Measurements from ENCODE around the gene GCNT4. TPM values are rescaled to one million over a fixed set of nuclear protein-coding genes. Genes with fewer than 3 reads are reported as not detected.

GCNT4 gene
- total RNA-seq, 1 donor from 2014 or later: 0.37 TPM

GRCh38 chr5:75062925-75063531 lies 10.7 kb upstream of the GCNT4 start:
- Mint-ChIP-seq H3K27me3 (ENCODE audit: low read depth) (no peaks in the 10 kb centered on the region), H3K9me3 (no peaks in the 10 kb centered on the region), H3K4me1 (ENCODE audit: low read depth) (peaks cover 20% of the 10 kb centered on the region), H3K27ac (no peak overlapping the region), H3K36me3 (ENCODE audit: low read depth) (no peaks in the 10 kb centered on the region), H3K4me3 (ENCODE audit: low read depth) (no peak overlapping the region)
- intact Hi-C loops (cut with micrococcal nuclease): no loop called here
- DNase-seq (ENCODE audit: low spot score): no peak

GRCh38 chr5:75059912-75060545 lies 7.7 kb upstream of the GCNT4 start:
- Mint-ChIP-seq H3K4me3 (ENCODE audit: low read depth) (no peak overlapping the region), H3K27me3 (ENCODE audit: low read depth) (peaks cover 13% of the 10 kb centered on the region), H3K27ac (peak overlapping the region; percentile 54), H3K9me3 (no peaks in the 10 kb centered on the region), H3K36me3 (ENCODE audit: low read depth) (no peaks in the 10 kb centered on the region), H3K4me1 (ENCODE audit: low read depth) (peaks cover 32% of the 10 kb centered on the region)
- DNase-seq (ENCODE audit: low spot score): no peak
- intact Hi-C loops (cut with micrococcal nuclease): loop anchor here (5.0 to 10.0 kb wide), 4 partner anchors 113 to 1195 kb away; partner anchors contain the start of gene HEXB

GRCh38 chr5:75058986-75059535 lies 6.7 kb upstream of the GCNT4 start:
- H3K4me3 Mint-ChIP-seq (ENCODE audit: low read depth): no peak overlapping the region
- H3K27ac Mint-ChIP-seq: peak overlapping the region; percentile 61
- peaks cover 32% of the 10 kb centered on the region for H3K4me1 Mint-ChIP-seq (ENCODE audit: low read depth)
- H3K27me3 Mint-ChIP-seq (ENCODE audit: low read depth): peaks cover 22% of the 10 kb centered on the region
- intact Hi-C loops (cut with micrococcal nuclease): loop anchor here (5.0 to 10.0 kb wide), 4 partner anchors 112 to 1196 kb away; partner anchors contain the start of gene HEXB
- no peak for DNase-seq (ENCODE audit: low spot score)
- no peaks in the 10 kb centered on the region for H3K36me3 Mint-ChIP-seq (ENCODE audit: low read depth)
- no peaks in the 10 kb centered on the region for H3K9me3 Mint-ChIP-seq

- Mint-ChIP-seq H3K36me3 (ENCODE audit: low read depth) (no peaks in the 10 kb centered on the region), H3K9me3 (no peaks in the 10 kb centered on the region), H3K27me3 (ENCODE audit: low read depth) (peaks cover 27% of the 10 kb centered on the region), H3K27ac (no peak overlapping the region), H3K4me1 (ENCODE audit: low read depth) (peaks cover 31% of the 10 kb centered on the region), H3K4me3 (ENCODE audit: low read depth) (no peak overlapping the region)
- intact Hi-C loops (cut with micrococcal nuclease): loop anchor here (5.0 to 10.0 kb wide), 4 partner anchors 110 to 1197 kb away; partner anchors contain the start of gene HEXB
- no peak for DNase-seq (ENCODE audit: low spot score)
These were observed 5.2 kb upstream of the GCNT4 start for GRCh38 chr5:75057561-75057960.

- H3K9me3 Mint-ChIP-seq: no peaks in the 10 kb centered on the region
- peaks cover 43% of the 10 kb centered on the region for H3K27me3 Mint-ChIP-seq (ENCODE audit: low read depth)
- peaks cover 46% of the 10 kb centered on the region for H3K4me1 Mint-ChIP-seq (ENCODE audit: low read depth)
These were observed 3.4 kb upstream of the GCNT4 start for GRCh38 chr5:75055727-75056144.

GRCh38 chr5:75054134-75054930 lies 2.0 kb upstream of the GCNT4 start:
- H3K36me3 Mint-ChIP-seq (ENCODE audit: low read depth): no peaks in the 10 kb centered on the region
- intact Hi-C loops (cut with micrococcal nuclease): loop anchor here (5.0 to 10.0 kb wide), 8 partner anchors 117 to 1200 kb away; partner anchors contain the start of genes GFM2, HEXB, NSA2 and POC5
- no peak for DNase-seq (ENCODE audit: low spot score)
- H3K9me3 Mint-ChIP-seq: no peaks in the 10 kb centered on the region
- H3K27ac Mint-ChIP-seq: no peak overlapping the region
- peaks cover 44% of the 10 kb centered on the region for H3K4me1 Mint-ChIP-seq (ENCODE audit: low read depth)
- H3K4me3 Mint-ChIP-seq (ENCODE audit: low read depth): peak overlapping the region; percentile 80
- H3K27me3 Mint-ChIP-seq (ENCODE audit: low read depth): peaks cover 45% of the 10 kb centered on the region

More at GRCh38 chr5:75055727-75056144, 3.4 kb upstream of the GCNT4 start:
- intact Hi-C loops (cut with micrococcal nuclease): loop anchor here (5.0 to 10.0 kb wide), 4 partner anchors 108 to 1199 kb away; partner anchors contain the start of gene HEXB
- DNase-seq (ENCODE audit: low spot score): no peak
- H3K4me3 Mint-ChIP-seq (ENCODE audit: low read depth): no peak overlapping the region
- no peak overlapping the region for H3K27ac Mint-ChIP-seq
- H3K36me3 Mint-ChIP-seq (ENCODE audit: low read depth): no peaks in the 10 kb centered on the region

- intact Hi-C loops (cut with micrococcal nuclease): loop anchor here (2.0 to 10.0 kb wide), 12 partner anchors 116 to 1201 kb away; partner anchors contain the start of genes ANKRD31, CERT1, GFM2 and HEXB
- peaks cover 48% of the 10 kb centered on the region for H3K27me3 Mint-ChIP-seq (ENCODE audit: low read depth)
- H3K4me1 Mint-ChIP-seq (ENCODE audit: low read depth): peaks cover 42% of the 10 kb centered on the region
These were observed 1.2 kb upstream of the GCNT4 start for GRCh38 chr5:75053304-75054133.

GRCh38 chr5:75053054-75053303 lies 621 bp upstream of the GCNT4 start:
- intact Hi-C loops (cut with micrococcal nuclease): loop anchor here (2.0 to 10.0 kb wide), 12 partner anchors 116 to 1202 kb away; partner anchors contain the start of genes ANKRD31, CERT1, GFM2 and HEXB
- Mint-ChIP-seq H3K4me3 (ENCODE audit: low read depth) (peak overlapping the region; percentile 69), H3K9me3 (no peaks in the 10 kb centered on the region), H3K27ac (no peak overlapping the region), H3K4me1 (ENCODE audit: low read depth) (peaks cover 47% of the 10 kb centered on the region), H3K36me3 (ENCODE audit: low read depth) (no peaks in the 10 kb centered on the region), H3K27me3 (ENCODE audit: low read depth) (peaks cover 48% of the 10 kb centered on the region)
- DNase-seq (ENCODE audit: low spot score): peak; percentile 27

More at GRCh38 chr5:75053304-75054133, 1.2 kb upstream of the GCNT4 start:
- peak; percentile 36 for DNase-seq (ENCODE audit: low spot score)
- Mint-ChIP-seq H3K27ac (no peak overlapping the region), H3K36me3 (ENCODE audit: low read depth) (no peaks in the 10 kb centered on the region), H3K9me3 (no peaks in the 10 kb centered on the region), H3K4me3 (ENCODE audit: low read depth) (peak overlapping the region; percentile 80)

GRCh38 chr5:75051217-75051751 lies 1.1 kb downstream of the GCNT4 start:
- no peak for DNase-seq (ENCODE audit: low spot score)
- no peaks in the 10 kb centered on the region for H3K9me3 Mint-ChIP-seq

GRCh38 chr5:75050415-75050814 lies 1.9 kb downstream of the GCNT4 start:
- Mint-ChIP-seq H3K36me3 (ENCODE audit: low read depth) (peaks cover 4% of the 10 kb centered on the region), H3K27me3 (ENCODE audit: low read depth) (peaks cover 43% of the 10 kb centered on the region), H3K4me1 (ENCODE audit: low read depth) (peaks cover 40% of the 10 kb centered on the region), H3K4me3 (ENCODE audit: low read depth) (no peak overlapping the region), H3K27ac (no peak overlapping the region), H3K9me3 (no peaks in the 10 kb centered on the region)
- no peak for DNase-seq (ENCODE audit: low spot score)
- intact Hi-C loops (cut with micrococcal nuclease): loop anchor here (5.0 to 10.0 kb wide), 8 partner anchors 113 to 1204 kb away; partner anchors contain the start of genes GFM2, HEXB, NSA2 and POC5

More at GRCh38 chr5:75051217-75051751, 1.1 kb downstream of the GCNT4 start:
- Mint-ChIP-seq H3K36me3 (ENCODE audit: low read depth) (no peaks in the 10 kb centered on the region), H3K27ac (peak overlapping the region; percentile 15), H3K27me3 (ENCODE audit: low read depth) (peaks cover 48% of the 10 kb centered on the region), H3K4me1 (ENCODE audit: low read depth) (peaks cover 39% of the 10 kb centered on the region), H3K4me3 (ENCODE audit: low read depth) (peak overlapping the region; percentile 84)
- intact Hi-C loops (cut with micrococcal nuclease): loop anchor here (5.0 to 10.0 kb wide), 8 partner anchors 114 to 1204 kb away; partner anchors contain the start of genes GFM2, HEXB, NSA2 and POC5
